NCI-H1417 treated with DMSO at 0.1 percent for 48 hours (cell line): ENCODE results near the gene FOSL1.
A peak's percentile ranks its signal among the peaks of the same experiment; 100 is the strongest.

Source experiments
- DNase-seq: peaks from one replicate; lab custom pipeline; 2025; lab: John Stamatoyannopoulos, UW

FOSL1 gene

DNA sequence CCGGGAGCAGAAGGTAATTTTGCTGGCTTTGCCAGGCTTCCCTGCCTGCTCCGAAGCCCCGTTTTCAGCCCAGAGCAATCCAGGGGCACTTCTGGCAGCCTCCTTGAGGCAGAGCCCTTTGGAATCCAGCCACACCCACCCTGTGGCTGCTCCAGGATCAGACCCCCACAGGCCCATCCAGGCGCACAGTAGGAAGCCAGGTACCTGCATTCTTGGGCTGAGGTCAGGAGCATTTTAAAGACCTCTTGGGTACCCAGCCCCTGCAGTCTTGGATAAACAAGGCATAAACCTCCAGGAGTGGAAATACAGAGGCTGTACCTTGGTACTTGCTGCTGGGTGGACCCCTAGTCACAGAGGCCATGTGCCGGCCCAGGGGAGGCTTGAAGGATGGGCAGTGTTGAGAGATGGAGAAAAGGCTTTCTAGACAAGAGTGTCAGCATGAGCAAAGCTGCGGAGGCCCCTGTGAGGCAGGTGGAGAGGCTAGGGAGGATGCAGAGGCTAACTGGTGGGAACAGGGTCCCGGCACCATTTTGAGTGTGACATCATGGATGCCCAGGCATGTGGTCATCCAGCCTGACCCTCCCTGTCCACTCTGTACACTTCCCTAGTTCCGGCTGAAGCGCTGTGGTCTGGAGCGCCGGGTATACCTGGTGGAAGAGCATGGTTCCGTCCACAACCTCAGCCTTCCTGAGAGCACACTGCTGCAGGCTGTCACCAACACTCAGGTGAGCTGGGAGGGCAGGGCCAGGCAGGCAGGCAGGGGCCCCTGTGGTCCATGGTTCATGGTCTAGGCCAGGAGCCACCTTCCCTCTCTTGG, 36.1 kb downstream of the FOSL1 start:
- DNase-seq, result no peak

DNA sequence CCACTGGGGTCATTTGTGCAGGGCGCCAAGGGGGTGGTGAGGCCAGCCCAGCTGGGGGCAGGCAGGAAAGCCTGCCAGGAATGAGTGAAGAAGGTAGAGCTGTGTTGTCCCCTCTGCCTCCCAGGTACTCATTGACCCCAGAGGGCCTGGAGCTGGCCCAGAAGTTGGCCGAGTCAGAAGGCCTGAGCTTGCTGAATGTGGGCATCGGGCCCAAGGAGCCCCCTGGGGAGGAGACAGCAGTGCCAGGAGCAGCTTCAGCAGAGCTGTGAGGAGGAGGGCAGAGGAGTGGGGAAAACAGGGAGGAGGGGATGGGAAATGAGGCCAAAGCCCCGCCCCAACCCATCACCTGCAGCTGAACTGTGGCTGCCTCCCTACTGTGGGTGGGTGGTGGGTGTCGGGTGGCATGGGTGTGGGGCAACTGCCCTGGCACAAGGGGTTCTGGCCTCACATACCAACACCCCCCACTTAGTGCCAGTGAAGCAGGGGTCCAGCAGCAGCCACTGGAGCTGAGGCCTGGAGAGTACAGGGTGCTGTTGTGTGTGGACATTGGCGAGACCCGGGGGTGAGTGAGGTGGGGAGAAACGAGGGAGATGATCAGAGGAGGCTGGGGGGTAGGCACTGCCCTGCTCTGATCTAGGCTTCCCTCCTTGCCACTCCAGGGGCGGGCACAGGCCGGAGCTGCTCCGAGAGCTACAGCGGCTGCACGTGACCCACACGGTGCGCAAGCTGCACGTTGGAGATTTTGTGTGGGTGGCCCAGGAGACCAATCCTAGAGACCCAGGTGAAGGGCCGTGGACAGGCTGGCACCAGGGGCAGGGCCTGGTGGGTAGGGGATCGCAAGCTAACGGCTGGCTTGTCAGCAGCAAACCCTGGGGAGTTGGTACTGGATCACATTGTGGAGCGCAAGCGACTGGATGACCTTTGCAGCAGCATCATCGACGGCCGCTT, 37.0 kb downstream of the FOSL1 start:
- no peak for DNase-seq

GRCh38 chr11:65862191-65862735, 37.9 kb downstream of the FOSL1 start:
- no peak for DNase-seq

GRCh38 chr11:65861533-65862183, 38.5 kb downstream of the FOSL1 start:
- no peak for DNase-seq

- no peak for DNase-seq
Measured at GRCh38 chr11:65861165-65861505, 39.1 kb downstream of the FOSL1 start.

GRCh38 chr11:65860278-65861164, 39.7 kb downstream of the FOSL1 start, which contains the start of gene MUS81:
Gene MUS81, plus strand, starts transcription at chr11:65860433. Its CDS starts 321 bp downstream, at chr11:65860754.
- DNase-seq, result peak; percentile 90

GRCh38 chr11:65859812-65860277, 40.3 kb downstream of the FOSL1 start:
- no peak for DNase-seq

GRCh38 chr11:65859095-65859811, 40.9 kb downstream of the FOSL1 start:
- DNase-seq, result peak; percentile 92

DNA sequence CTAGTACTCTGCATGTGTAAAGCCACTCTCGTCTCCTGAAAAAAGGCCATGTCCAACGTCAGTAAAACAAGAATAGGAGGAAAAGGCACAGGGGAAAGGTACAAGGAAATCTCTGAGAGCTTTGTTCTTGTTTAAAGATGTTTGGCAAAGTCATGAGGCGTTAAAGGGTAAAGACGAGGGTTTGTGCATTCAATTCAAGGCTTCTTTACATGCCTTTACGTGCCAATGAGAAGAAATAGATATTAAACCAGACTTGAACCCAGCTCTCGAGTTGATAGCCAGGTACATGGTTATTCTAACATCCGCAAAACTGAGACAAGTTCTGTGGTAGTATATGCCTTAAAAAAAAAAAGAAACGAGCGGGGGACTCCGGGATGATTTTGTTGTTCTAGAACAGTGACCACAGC, 41.5 kb downstream of the FOSL1 start:
- DNase-seq, result no peak

GRCh38 chr11:65857853-65858680, 42.1 kb downstream of the FOSL1 start, which contains the start of gene CFL1:
Gene CFL1, minus strand, starts transcription at chr11:65858180. Its CDS starts 81 bp downstream, at chr11:65858099.
- peak; percentile 92 for DNase-seq

DNA sequence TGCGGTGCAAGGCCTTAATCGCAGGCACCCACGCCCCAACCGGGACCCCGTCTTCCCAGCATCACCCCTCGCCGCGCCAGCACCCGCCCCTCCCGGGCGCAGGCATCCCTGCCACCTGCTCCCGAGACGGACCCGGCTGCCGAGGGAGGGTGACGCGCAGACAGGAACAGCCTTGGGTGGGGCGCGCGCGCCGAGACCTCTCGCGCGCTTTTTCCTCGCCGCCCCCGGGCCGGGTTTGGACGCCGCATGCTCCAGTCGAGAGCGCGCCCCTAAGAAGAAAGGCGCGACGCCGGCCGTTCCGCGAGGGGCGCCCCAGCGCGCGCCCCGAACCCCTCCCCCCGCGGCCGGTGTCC, 42.7 kb downstream of the FOSL1 start:
- DNase-seq, result no peak

DNA sequence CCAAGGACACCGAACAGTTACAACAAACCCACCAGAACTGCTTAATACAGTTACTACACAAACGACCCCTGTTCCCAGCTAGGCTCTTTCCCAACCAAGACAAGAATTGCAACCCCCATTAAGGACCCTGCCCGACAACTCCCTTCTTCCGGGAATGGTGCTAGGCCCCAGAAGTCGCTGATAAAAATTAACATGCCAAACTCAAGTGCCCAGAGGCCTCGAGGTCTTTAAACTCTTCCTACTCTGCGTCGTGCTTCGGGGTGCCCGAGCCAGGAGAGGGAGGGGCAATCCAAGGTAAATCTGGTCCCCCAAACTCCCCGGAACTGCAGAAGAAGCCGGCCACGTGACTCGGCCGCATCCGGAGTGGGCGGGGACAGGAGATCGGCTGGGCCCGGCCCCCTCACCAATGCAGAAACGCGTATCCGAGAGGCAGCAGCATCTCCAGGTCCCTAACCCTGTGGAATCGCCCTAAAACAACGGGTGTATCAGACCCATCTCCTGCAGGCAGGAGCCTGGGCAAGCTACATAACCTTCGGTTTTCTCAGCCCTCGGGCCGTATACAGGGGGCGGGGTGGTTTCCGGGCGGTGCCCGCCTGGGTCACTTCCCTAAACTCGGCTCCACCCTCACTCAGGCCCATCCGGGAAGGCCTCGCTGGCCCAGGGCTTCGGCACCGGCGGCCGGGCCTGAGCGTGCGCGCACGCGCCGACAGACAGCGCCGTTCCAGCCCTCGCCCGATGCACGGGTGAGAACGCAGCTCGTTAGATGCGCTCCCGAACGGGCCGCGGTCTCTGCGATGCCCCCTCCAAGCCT, 43.3 kb downstream of the FOSL1 start:
- no peak for DNase-seq

DNA sequence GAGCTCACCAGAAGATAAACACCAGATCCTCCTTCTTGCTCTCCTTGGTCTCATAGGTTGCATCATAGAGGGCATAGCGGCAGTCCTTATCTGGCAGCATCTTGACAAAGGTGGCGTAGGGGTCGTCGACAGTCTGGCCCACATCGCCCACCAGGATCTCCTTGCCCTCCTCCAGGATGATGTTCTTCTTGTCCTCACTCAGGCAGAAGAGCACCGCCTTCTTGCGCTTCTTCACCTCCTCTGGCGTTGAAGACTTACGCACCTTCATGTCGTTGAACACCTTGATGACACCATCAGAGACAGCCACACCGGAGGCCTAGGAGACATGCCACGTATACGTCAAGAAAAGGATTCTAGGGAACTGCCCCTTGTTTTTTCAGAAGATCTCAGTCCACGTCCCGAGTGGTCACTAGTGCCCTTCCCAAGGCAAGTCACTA, 44.2 kb downstream of the FOSL1 start:
- DNase-seq, result no peak

- DNase-seq, result no peak
Measured at GRCh38 chr11:65854852-65855837, 45.0 kb downstream of the FOSL1 start.

- no peak for DNase-seq
Measured at GRCh38 chr11:65854161-65854592, 46.0 kb downstream of the FOSL1 start.

GRCh38 chr11:65853246-65853979, 46.8 kb downstream of the FOSL1 start:
- DNase-seq, result no peak
